Measurements from ENCODE around the gene ALK. TPM values are rescaled to one million over a fixed set of nuclear protein-coding genes. Genes with fewer than 3 reads are reported as not detected.

Gene ALK
- total and polyA plus RNA-seq, 2 experiments from 2014 or later: 0.35 TPM; not detected in 1

- H4K20me1 ChIP-seq (replicated peaks; ENCODE audit: insufficient read depth): no peaks in the 10 kb centered on the region
- DNase-seq (ENCODE audit: low spot score) (no peak), ATAC-seq (no peak)
- H2AFZ ChIP-seq: no peak overlapping the region
- Mint-ChIP-seq H3K27me3 (ENCODE audit: insufficient read depth, low read depth, poor library complexity) (no peaks in the 10 kb centered on the region), H3K4me1 (0 out of 3 replicates have a peak, but pooled peaks cover 2% of the 10 kb centered on the region), H3K9me3 (no peaks in the 10 kb centered on the region), H3K27ac (no peak overlapping the region), H3K4me3 (no peak overlapping the region), H3K36me3 (ENCODE audit: low read depth) (no peaks in the 10 kb centered on the region)
- no peak overlapping the region for H3K4me2 ChIP-seq
- no peaks in the 10 kb centered on the region for H3K4me1 ChIP-seq (ENCODE audit: insufficient read depth)
- H3K27me3 ChIP-seq (ENCODE audit: insufficient read depth): no peaks in the 10 kb centered on the region
- H3K4me3 ChIP-seq: no peak overlapping the region
- H3K9me2 ChIP-seq (ENCODE audit: insufficient read depth): 0 out of 2 replicates have a peak, but pooled peaks cover 3% of the 10 kb centered on the region
- no peaks in the 10 kb centered on the region for H3F3A ChIP-seq (replicated peaks; ENCODE audit: low read depth)
- H3K27ac ChIP-seq (ENCODE audit: low read depth): no peak overlapping the region
- no peaks in the 10 kb centered on the region for H3K79me2 ChIP-seq (replicated peaks; ENCODE audit: insufficient read depth)
- no peak for TF ChIP-seq REST (IDR thresholded peaks at IDR 0.05; ENCODE audit: unreplicated experiment)
- TF ChIP-seq EZH2phosphoT487 (IDR thresholded peaks at IDR 0.05; ENCODE audit: unreplicated experiment): no peak
- no peak for TF ChIP-seq EZH2 (IDR thresholded peaks at IDR 0.05; ENCODE audit: low read depth, unreplicated experiment)
- no peak for TF ChIP-seq ZNF114 (CRISPR knock-in tag; IDR thresholded peaks at IDR 0.05)
- TF ChIP-seq CREB1 (CRISPR knock-in tag; IDR thresholded peaks at IDR 0.05; ENCODE audit: low read depth): no peak
- TF ChIP-seq ZNF462 (CRISPR knock-in tag; IDR thresholded peaks at IDR 0.05): no peak
- TF ChIP-seq JUNB (IDR thresholded peaks at IDR 0.05; ENCODE audit: unreplicated experiment): no peak
- TF ChIP-seq ZNF331 (CRISPR knock-in tag; IDR thresholded peaks at IDR 0.05; ENCODE audit: low read depth): no peak
- TF ChIP-seq POLR2AphosphoS5 (IDR thresholded peaks at IDR 0.05; ENCODE audit: low read depth): no peak
- no peak for TF ChIP-seq NANOG (IDR thresholded peaks at IDR 0.05; ENCODE audit: borderline replicate concordance)
- TF ChIP-seq ETS1 (IDR thresholded peaks at IDR 0.05): no peak
- TF ChIP-seq CTCF (conservative IDR thresholded peaks at IDR 0.05; ENCODE audit: low read depth in 2 of 2): no peak
- TF ChIP-seq STAT1 (IDR thresholded peaks at IDR 0.05; ENCODE audit: unreplicated experiment): no peak
- no peaks in the 10 kb centered on the region for H3K36me3 ChIP-seq (ENCODE audit: insufficient read depth)
Measured at GRCh38 chr2:29763371-29763770, 158.0 kb downstream of the ALK start.
